Activated CD4-positive, alpha-beta T cell treated with anti-CD3 and anti-CD28 coated beads for 36 hours (primary cell): ENCODE measurements around the gene KPNA2. TPM values are rescaled to one million over a fixed set of nuclear protein-coding genes. Genes with fewer than 3 reads are reported as not detected.
"Not testable (repeated sequence)": the region's sequence is repeated elsewhere in the genome, so short reads cannot be mapped to it uniquely, and the experiment has no call there.

Experiments
- ATAC-seq: fragments of 200-7000 bp; cut with Tn5 transposase; one replicate; pipeline ENCODE4 v1.10.0; 2021; ENCODE audit warnings: mild to moderate bottlenecking, moderate library complexity
- CTCF ChIA-PET: fragments of 350-600 bp; sonication (Branson Sonifier 250); formaldehyde crosslinking; loops from one replicate; lab custom pipeline; 2021; ENCODE audit warnings: antibody characterized with exemption; lab: Charles Lee
- POLR2A ChIA-PET: fragments of 350-600 bp; sonication (Branson Sonifier 250); formaldehyde crosslinking; loops from one replicate; lab custom pipeline; 2021; ENCODE audit warnings: antibody characterized with exemption, inconsistent platforms; lab: Charles Lee
- DNase-seq: peaks from one replicate; pipeline ENCODE4 v3.0.0-alpha.2; 2020
- H3K27ac Mint-ChIP-seq: one replicate; pipeline ENCODE4 v1.8.0; 2021; ENCODE audit warnings: mixed read lengths
- H3K27me3 Mint-ChIP-seq: one replicate; pipeline ENCODE4 v1.8.0; 2021; ENCODE audit warnings: mixed read lengths
- H3K36me3 Mint-ChIP-seq: one replicate; pipeline ENCODE4 v1.8.0; 2021; ENCODE audit warnings: low read depth, mixed read lengths
- H3K4me1 Mint-ChIP-seq: one replicate; pipeline ENCODE4 v1.8.0; 2021; ENCODE audit warnings: mixed read lengths
- H3K4me3 Mint-ChIP-seq: one replicate; pipeline ENCODE4 v1.8.0; 2021; ENCODE audit warnings: mild to moderate bottlenecking, moderate library complexity, mixed read lengths
- H3K9me3 Mint-ChIP-seq: one replicate; pipeline ENCODE4 v1.8.0; 2021; ENCODE audit warnings: low read depth, mixed read lengths
- intact Hi-C, 2 experiments: fragments of 100-400 bp; cut with DNase I in 1 of 2; cut with micrococcal nuclease in 1 of 2; formaldehyde crosslinking; loops; one replicate each; pipeline versions ENCODE4 v1.14.2 to v1.15.1; 2022 to 2024; cut with DNase I, micrococcal nuclease
- total RNA-seq, 2 experiments: library from RNA; stranded (reverse); gene quantifications; one replicate each; pipeline ENCODE4 v1.2.3, GENCODE V29; 2021

The KPNA2 gene
- total RNA-seq, 2 experiments from 2014 or later = 186 to 190 TPM

- ChIA-PET POLR2A (interaction anchor here (0.6 to 1.3 kb wide), 3 partner anchors 18 to 372 kb away, joined by 3 to 5 read pairs (median 3); no protein-coding TSS in a partner anchor), CTCF (interaction anchor here (1.0 kb wide), 1 partner anchor 211 kb away, joined by 3 read pairs; no protein-coding TSS in a partner anchor)
- H3K4me3 Mint-ChIP-seq, H3K36me3 Mint-ChIP-seq, H3K27ac Mint-ChIP-seq, H3K27me3 Mint-ChIP-seq, H3K9me3 Mint-ChIP-seq, intact Hi-C loops: not testable (repeated sequence)
- ATAC-seq (peak; percentile 27), DNase-seq (peak; percentile 39)
- H3K4me1 Mint-ChIP-seq = peaks cover 19% of the 10 kb centered on the region
These were observed 46.0 kb downstream of the KPNA2 start for GRCh38 chr17:68081305-68082265.

GRCh38 chr17:68085771-68086381, 50.3 kb downstream of the KPNA2 start:
- DNase-seq (no peak), ATAC-seq (peak; percentile 34)
- Mint-ChIP-seq H3K27ac (peak overlapping the region; percentile 32), H3K4me3 (peak overlapping the region; percentile 23), H3K9me3 (no peaks in the 10 kb centered on the region), H3K4me1 (peaks cover 42% of the 10 kb centered on the region), H3K36me3 (no peaks in the 10 kb centered on the region), H3K27me3 (no peaks in the 10 kb centered on the region)
- intact Hi-C loops = no loop called here
- ChIA-PET CTCF (no interaction called here), POLR2A (interaction anchor here (0.7 kb wide), 1 partner anchor 39 kb away, joined by 3 read pairs; no protein-coding TSS in a partner anchor)

GRCh38 chr17:68086666-68087065, 51.1 kb downstream of the KPNA2 start:
- DNase-seq (peak; percentile 51), ATAC-seq (peak; percentile 57)
- H3K36me3 Mint-ChIP-seq, intact Hi-C loops, H3K27me3 Mint-ChIP-seq, H3K9me3 Mint-ChIP-seq, CTCF ChIA-PET: not testable (repeated sequence)
- POLR2A ChIA-PET = interaction anchor here (0.6 to 0.7 kb wide), 2 partner anchors 40 to 426 kb away, joined by 3 read pairs; partner anchors contain the start of gene PRKAR1A
- Mint-ChIP-seq H3K27ac (peak overlapping the region; percentile 40), H3K4me3 (peak overlapping the region; percentile 23), H3K4me1 (peaks cover 37% of the 10 kb centered on the region)

- CTCF ChIA-PET, H3K36me3 Mint-ChIP-seq, H3K27me3 Mint-ChIP-seq, H3K9me3 Mint-ChIP-seq, intact Hi-C loops: not testable (repeated sequence)
- peak overlapping the region; percentile 23 for H3K4me3 Mint-ChIP-seq
- peak overlapping the region; percentile 40 for H3K27ac Mint-ChIP-seq
- peak; percentile 36 for DNase-seq
- H3K4me1 Mint-ChIP-seq = peaks cover 36% of the 10 kb centered on the region
- peak; percentile 57 for ATAC-seq
- POLR2A ChIA-PET = interaction anchor here (0.6 to 0.7 kb wide), 2 partner anchors 200 to 425 kb away, joined by 3 to 4 read pairs; partner anchors contain the start of gene PRKAR1A
These were observed 51.6 kb downstream of the KPNA2 start for GRCh38 chr17:68087131-68087623.

- intact Hi-C loops = no loop called here
- POLR2A ChIA-PET = interaction anchor here (0.7 kb wide), 1 partner anchor 199 kb away, joined by 4 read pairs; no protein-coding TSS in a partner anchor
- CTCF ChIA-PET = no interaction called here
- Mint-ChIP-seq H3K36me3 (no peaks in the 10 kb centered on the region), H3K4me1 (peaks cover 36% of the 10 kb centered on the region), H3K27ac (no peak overlapping the region), H3K27me3 (no peaks in the 10 kb centered on the region), H3K4me3 (no peak overlapping the region), H3K9me3 (no peaks in the 10 kb centered on the region)
- ATAC-seq (no peak), DNase-seq (no peak)
These were observed 52.3 kb downstream of the KPNA2 start for GRCh38 chr17:68087851-68088250.

- Mint-ChIP-seq H3K27me3 (no peaks in the 10 kb centered on the region), H3K4me3 (no peak overlapping the region), H3K36me3 (no peaks in the 10 kb centered on the region), H3K9me3 (no peaks in the 10 kb centered on the region), H3K4me1 (peaks cover 36% of the 10 kb centered on the region), H3K27ac (no peak overlapping the region)
- DNase-seq (peak; percentile 47), ATAC-seq (peak; percentile 60)
- intact Hi-C loops = no loop called here
- POLR2A ChIA-PET = no interaction called here
- CTCF ChIA-PET = no interaction called here
These were observed 54.3 kb downstream of the KPNA2 start for GRCh38 chr17:68089881-68090280.

- intact Hi-C loops = no loop called here
- POLR2A ChIA-PET = no interaction called here
- H3K9me3 Mint-ChIP-seq = no peaks in the 10 kb centered on the region
These were observed 59.0 kb downstream of the KPNA2 start for GRCh38 chr17:68094481-68095078.

GRCh38 chr17:68095205-68095811, 59.8 kb downstream of the KPNA2 start:
- no peaks in the 10 kb centered on the region for H3K27me3 Mint-ChIP-seq
- no peaks in the 10 kb centered on the region for H3K9me3 Mint-ChIP-seq
- ChIA-PET CTCF (interaction anchor here (0.7 kb wide), 1 partner anchor 146 kb away, joined by 3 read pairs; no protein-coding TSS in a partner anchor), POLR2A (no interaction called here)
- no peaks in the 10 kb centered on the region for H3K36me3 Mint-ChIP-seq
- no peak for ATAC-seq
- no peak overlapping the region for H3K4me3 Mint-ChIP-seq
- intact Hi-C loops = no loop called here
- no peak overlapping the region for H3K27ac Mint-ChIP-seq
- no peak for DNase-seq
- no peaks in the 10 kb centered on the region for H3K4me1 Mint-ChIP-seq

More at GRCh38 chr17:68094481-68095078, 59.0 kb downstream of the KPNA2 start:
- ATAC-seq (no peak), DNase-seq (no peak)
- Mint-ChIP-seq H3K4me1 (peaks cover 4% of the 10 kb centered on the region), H3K36me3 (no peaks in the 10 kb centered on the region), H3K27me3 (no peaks in the 10 kb centered on the region), H3K27ac (no peak overlapping the region), H3K4me3 (no peak overlapping the region)
- CTCF ChIA-PET = no interaction called here

GRCh38 chr17:68096111-68096510, 60.6 kb downstream of the KPNA2 start:
- no peak overlapping the region for H3K27ac Mint-ChIP-seq
- H3K27me3 Mint-ChIP-seq = no peaks in the 10 kb centered on the region
- no peak for DNase-seq
- CTCF ChIA-PET = no interaction called here
- no peaks in the 10 kb centered on the region for H3K36me3 Mint-ChIP-seq
- no peak overlapping the region for H3K4me3 Mint-ChIP-seq
- H3K9me3 Mint-ChIP-seq = no peaks in the 10 kb centered on the region
- H3K4me1 Mint-ChIP-seq = no peaks in the 10 kb centered on the region
- intact Hi-C loops = no loop called here
- no peak for ATAC-seq
- POLR2A ChIA-PET = no interaction called here
